Panc1 (cell line): ENCODE results near the gene SMTN. TPM values are rescaled to one million over a fixed set of nuclear protein-coding genes. Genes with fewer than 3 reads are reported as not detected.

ENCODE experiments used
- ATAC-seq: fragments of 200-7000 bp; cut with Tn5 transposase; 2 replicates; pipeline ENCODE4 v1.9.1; 2020; ENCODE audit warnings: mild to moderate bottlenecking, moderate library complexity
- BruUV-seq: library from RNA; stranded (reverse); fragments of 400-500 nt; replicated peaks from 2 replicates; lab custom pipeline; 2021; lab: Mats Ljungman, UMichigan
- CTCF ChIA-PET: fragments of 300-600 bp; sonication (Branson Sonifier 250); formaldehyde crosslinking; loops from one replicate; lab custom pipeline; 2022; ENCODE audit warnings: antibody characterized with exemption; lab: Charles Lee
- POLR2A ChIA-PET: fragments of 300-600 bp; sonication (Branson Sonifier 250); formaldehyde crosslinking; loops from one replicate; lab custom pipeline; 2022; ENCODE audit warnings: antibody characterized with exemption; lab: Charles Lee
- DNase-seq: peaks from one replicate; pipeline ENCODE4 v3.0.0-alpha.2; 2010; ENCODE audit warnings: low read depth, low spot score
- H3K27ac ChIP-seq: 2 replicates; pipeline ENCODE4 v1.5.1; 2011; ENCODE audit warnings: mild to moderate bottlenecking, low read length, inconsistent platforms
- H3K27me3 ChIP-seq: fragments of 200-500 bp; sonication (Bioruptor generic); 2 replicates; pipeline ENCODE4 v1.6.0; 2014; ENCODE audit warnings: low read length, inconsistent platforms; ENCODE audit not compliant: control insufficient read depth, insufficient read depth
- H3K36me3 ChIP-seq: fragments of 200-500 bp; sonication (Bioruptor generic); 2 replicates; pipeline ENCODE4 v1.5.1; 2014; ENCODE audit warnings: inconsistent platforms, mild to moderate bottlenecking, low read length, moderate library complexity; ENCODE audit not compliant: control insufficient read depth, insufficient read depth
- H3K4me1 ChIP-seq: 2 replicates; pipeline ENCODE4 v1.5.1; 2011; ENCODE audit warnings: inconsistent platforms, mild to moderate bottlenecking, low read length, moderate library complexity; ENCODE audit not compliant: control insufficient read depth, insufficient read depth
- H3K4me3 ChIP-seq, 2 experiments: 2 replicates each; pipeline ENCODE4 v1.5.1; 2011 to 2012; ENCODE audit warnings: low read depth in 2 of 2, low read length in 2 of 2, mild to moderate bottlenecking in 2 of 2, inconsistent platforms in 1 of 2, moderate library complexity in 1 of 2
- H3K9me3 ChIP-seq: fragments of 200-500 bp; sonication (Bioruptor generic); 2 replicates; pipeline ENCODE4 v1.5.1; 2014; ENCODE audit warnings: low read depth, mild to moderate bottlenecking, inconsistent platforms, low read length, moderate library complexity; ENCODE audit not compliant: control insufficient read depth, insufficient read depth
- CTCF ChIP-seq: fragments of 450-650 bp; IDR thresholded peaks from 2 replicates; pipeline ENCODE4 v1.5.1; 2017; ENCODE audit warnings: mild to moderate bottlenecking
- POLR2AphosphoS5 ChIP-seq: IDR thresholded peaks from 2 replicates; pipeline ENCODE4 v1.6.1; 2012; ENCODE audit warnings: mild to moderate bottlenecking, low read depth, low read length, moderate library complexity
- SIN3A ChIP-seq: IDR thresholded peaks from 2 replicates; pipeline ENCODE4 v1.6.1; 2012; ENCODE audit warnings: low read depth, mild to moderate bottlenecking, low read length, moderate library complexity, borderline replicate concordance; ENCODE audit not compliant: insufficient read depth
- TCF7L2 ChIP-seq: IDR thresholded peaks from 2 replicates; pipeline ENCODE4 v1.6.1; 2011; ENCODE audit warnings: mild to moderate bottlenecking, low read depth, low read length, inconsistent platforms
- in situ Hi-C: cut with HindIII; loops from 2 replicates; pipeline ENCODE4 v1.10.0; 2016; ENCODE audit warnings: low sequenced_read_pairs, low pct_unique_long_range_greater_than_20kb
- intact Hi-C: fragments of 100-400 bp; cut with micrococcal nuclease; formaldehyde crosslinking; loops from one replicate; pipeline ENCODE4 v1.10.0; 2022; ENCODE audit not compliant: unreplicated experiment
- total RNA-seq: library from RNA; stranded (reverse); gene quantifications from one replicate; pipeline ENCODE4 v1.2.1, GENCODE V29; 2021; ENCODE audit not compliant: unreplicated experiment
- TF ChIP-seq, protein P1 (sequence below), 2 experiments: IDR thresholded peaks; 2 replicates each; pipeline ENCODE4 v1.6.1; 2011 to 2012; ENCODE audit warnings: low read depth in 2 of 2, control low read depth in 1 of 2, low read length in 1 of 2, mild to moderate bottlenecking in 1 of 2, moderate library complexity in 1 of 2; ENCODE audit not compliant: insufficient read depth in 1 of 2

The SMTN gene
- total RNA-seq, 1 experiment from 2014 or later, result 71.7 TPM

DNA sequence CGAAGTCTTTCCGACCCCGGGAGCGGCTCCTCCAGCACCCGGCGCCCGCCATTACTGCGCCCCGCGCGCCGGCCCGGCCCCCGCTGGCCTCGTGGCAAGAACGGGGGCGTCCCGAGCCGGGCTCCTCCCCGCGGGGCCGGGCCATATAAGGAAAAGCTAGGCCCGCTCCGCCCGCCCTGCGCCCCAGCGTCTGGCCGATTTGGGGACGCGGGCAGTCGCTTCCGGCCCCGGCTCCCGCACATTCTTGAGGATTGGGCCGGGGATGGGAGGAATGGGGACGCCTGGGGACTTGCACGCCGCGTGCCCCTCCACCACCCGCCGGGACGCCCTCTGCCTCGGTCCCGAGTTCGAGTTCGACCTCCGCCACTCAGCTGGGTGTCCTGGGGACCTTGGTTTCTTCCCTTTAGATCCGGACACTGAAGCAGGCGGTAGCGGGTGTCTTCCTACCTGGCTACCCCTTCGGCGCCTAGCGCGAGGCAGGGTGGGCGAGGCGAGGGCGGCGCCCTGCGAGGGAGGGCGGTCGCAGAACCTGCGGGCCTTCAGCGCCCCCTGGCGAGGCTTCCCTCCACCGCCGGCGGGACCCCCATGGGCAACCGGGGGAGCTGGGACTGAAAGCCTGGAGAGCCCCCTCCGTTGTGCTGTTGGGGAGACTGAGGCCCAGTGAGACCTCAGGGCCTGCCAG is 3.8 kb downstream of the SMTN start:
- H3K27me3 ChIP-seq, result no peaks in the 10 kb centered on the region
- in situ Hi-C loops, result no loop called here
- H3K4me1 ChIP-seq, result peaks cover 16% of the 10 kb centered on the region
- intact Hi-C loops, result loop anchor here (2.0 to 5.0 kb wide), 2 partner anchors 116 to 138 kb away; partner anchors contain the start of genes MORC2 and TUG1
- peak overlapping the region; percentile 59 to 62 for H3K4me3 ChIP-seq
- ATAC-seq (peak; percentile 80), DNase-seq (no peak)
- no TSS peak for BruUV-seq
- TF ChIP-seq TCF7L2 (no peak), SIN3A (no peak), CTCF (peak; percentile 89), POLR2AphosphoS5 (peak; percentile 72)
- TF ChIP-seq, protein P1, sequence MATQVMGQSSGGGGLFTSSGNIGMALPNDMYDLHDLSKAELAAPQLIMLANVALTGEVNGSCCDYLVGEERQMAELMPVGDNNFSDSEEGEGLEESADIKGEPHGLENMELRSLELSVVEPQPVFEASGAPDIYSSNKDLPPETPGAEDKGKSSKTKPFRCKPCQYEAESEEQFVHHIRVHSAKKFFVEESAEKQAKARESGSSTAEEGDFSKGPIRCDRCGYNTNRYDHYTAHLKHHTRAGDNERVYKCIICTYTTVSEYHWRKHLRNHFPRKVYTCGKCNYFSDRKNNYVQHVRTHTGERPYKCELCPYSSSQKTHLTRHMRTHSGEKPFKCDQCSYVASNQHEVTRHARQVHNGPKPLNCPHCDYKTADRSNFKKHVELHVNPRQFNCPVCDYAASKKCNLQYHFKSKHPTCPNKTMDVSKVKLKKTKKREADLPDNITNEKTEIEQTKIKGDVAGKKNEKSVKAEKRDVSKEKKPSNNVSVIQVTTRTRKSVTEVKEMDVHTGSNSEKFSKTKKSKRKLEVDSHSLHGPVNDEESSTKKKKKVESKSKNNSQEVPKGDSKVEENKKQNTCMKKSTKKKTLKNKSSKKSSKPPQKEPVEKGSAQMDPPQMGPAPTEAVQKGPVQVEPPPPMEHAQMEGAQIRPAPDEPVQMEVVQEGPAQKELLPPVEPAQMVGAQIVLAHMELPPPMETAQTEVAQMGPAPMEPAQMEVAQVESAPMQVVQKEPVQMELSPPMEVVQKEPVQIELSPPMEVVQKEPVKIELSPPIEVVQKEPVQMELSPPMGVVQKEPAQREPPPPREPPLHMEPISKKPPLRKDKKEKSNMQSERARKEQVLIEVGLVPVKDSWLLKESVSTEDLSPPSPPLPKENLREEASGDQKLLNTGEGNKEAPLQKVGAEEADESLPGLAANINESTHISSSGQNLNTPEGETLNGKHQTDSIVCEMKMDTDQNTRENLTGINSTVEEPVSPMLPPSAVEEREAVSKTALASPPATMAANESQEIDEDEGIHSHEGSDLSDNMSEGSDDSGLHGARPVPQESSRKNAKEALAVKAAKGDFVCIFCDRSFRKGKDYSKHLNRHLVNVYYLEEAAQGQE (IDR thresholded peaks at IDR 0.05; ENCODE audit: insufficient read depth in 1 of 2, low read depth in 2 of 2, low read length in 1 of 2), result no peak
- ChIA-PET POLR2A (interaction anchor here (1.0 to 1.1 kb wide), 2 partner anchors 116 kb away, joined by 3 read pairs; partner anchors contain the start of genes MORC2 and TUG1), CTCF (interaction anchor here (0.6 to 1.2 kb wide), 4 partner anchors 38 to 322 kb away, joined by 3 to 12 read pairs (median 4); partner anchors contain the start of gene INPP5J)
- H3K9me3 ChIP-seq, result no peaks in the 10 kb centered on the region
- peak overlapping the region; percentile 91 for H3K27ac ChIP-seq
- peaks cover 5% of the 10 kb centered on the region; the same call in 1 of the 2 replicates for H3K36me3 ChIP-seq

GRCh38 chr22:31085493-31085824 is 4.3 kb downstream of the SMTN start:
- no TSS peak for BruUV-seq
- Histone ChIP-seq H3K36me3 (peaks cover 5% of the 10 kb centered on the region; the same call in 1 of the 2 replicates), H3K4me3 (peak overlapping the region; percentile 59 to 62), H3K27me3 (no peaks in the 10 kb centered on the region), H3K27ac (peak overlapping the region; percentile 91), H3K9me3 (no peaks in the 10 kb centered on the region), H3K4me1 (peaks cover 16% of the 10 kb centered on the region)
- CTCF ChIA-PET, result no interaction called here
- DNase-seq (no peak), ATAC-seq (no peak)
- POLR2A ChIA-PET, result interaction anchor here (1.0 kb wide), 1 partner anchor 117 kb away, joined by 3 read pairs; the partner anchor contains the start of genes MORC2 and TUG1
- in situ Hi-C loops, result no loop called here
- intact Hi-C loops, result loop anchor here (2.0 kb wide), 1 partner anchor 117 kb away; the partner anchor contains the start of genes MORC2 and TUG1
- TF ChIP-seq TCF7L2 (no peak), POLR2AphosphoS5 (no peak), CTCF (peak; percentile 33), SIN3A (no peak)
